Measurements from ENCODE around the gene LUC7L. TPM values are rescaled to one million over a fixed set of nuclear protein-coding genes. Genes with fewer than 3 reads are reported as not detected.
"Not testable (repeated sequence)": the region's sequence is repeated elsewhere in the genome, so short reads cannot be mapped to it uniquely, and the experiment has no call there.

Gene LUC7L
- total RNA-seq, 2 experiments from 2014 or later = 57.0 to 60.8 TPM

DNA sequence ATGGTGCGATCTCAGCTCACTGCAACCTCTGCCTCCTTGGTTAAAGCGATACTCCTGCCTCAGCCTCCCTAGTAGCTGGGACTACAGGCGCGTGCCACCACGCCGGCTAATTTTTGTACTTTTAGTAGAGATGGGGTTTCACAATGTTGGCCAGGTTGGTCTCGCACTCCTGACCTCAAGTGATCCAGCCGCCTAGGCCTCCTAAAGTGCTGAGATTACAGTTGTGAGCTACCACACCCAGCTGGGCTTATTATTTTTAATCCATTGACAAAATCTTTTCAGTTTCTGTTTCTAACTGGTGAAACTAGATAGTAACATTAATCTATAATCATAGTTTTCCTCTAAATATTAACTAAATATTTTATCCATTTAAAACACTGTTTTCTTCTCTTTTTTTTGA is 11.3 kb upstream of the LUC7L start:
- Mint-ChIP-seq H3K4me1 (ENCODE audit: low read depth) (peaks cover 17% of the 10 kb centered on the region), H3K9me3 (no peaks in the 10 kb centered on the region), H3K4me3 (no peak overlapping the region), H3K27me3 (no peaks in the 10 kb centered on the region), H3K36me3 (peaks cover under 1% of the 10 kb centered on the region), H3K27ac (no peak overlapping the region)
- ChIA-PET POLR2A (no interaction called here), CTCF (interaction anchor here (1.5 kb wide), 1 partner anchor 52 kb away, joined by 4 read pairs; no protein-coding TSS in a partner anchor)
- intact Hi-C loops (cut with micrococcal nuclease) = no loop called here
- DNase-seq = no peak

GRCh38 chr16:239948-240277 is 10.7 kb upstream of the LUC7L start:
- CTCF ChIA-PET = no interaction called here
- Mint-ChIP-seq H3K9me3 (no peaks in the 10 kb centered on the region), H3K27ac (no peak overlapping the region), H3K27me3 (no peaks in the 10 kb centered on the region), H3K36me3 (peaks cover 2% of the 10 kb centered on the region), H3K4me3 (no peak overlapping the region), H3K4me1 (ENCODE audit: low read depth) (peaks cover 23% of the 10 kb centered on the region)
- intact Hi-C loops (cut with micrococcal nuclease) = no loop called here
- POLR2A ChIA-PET = no interaction called here
- no peak for DNase-seq

DNA sequence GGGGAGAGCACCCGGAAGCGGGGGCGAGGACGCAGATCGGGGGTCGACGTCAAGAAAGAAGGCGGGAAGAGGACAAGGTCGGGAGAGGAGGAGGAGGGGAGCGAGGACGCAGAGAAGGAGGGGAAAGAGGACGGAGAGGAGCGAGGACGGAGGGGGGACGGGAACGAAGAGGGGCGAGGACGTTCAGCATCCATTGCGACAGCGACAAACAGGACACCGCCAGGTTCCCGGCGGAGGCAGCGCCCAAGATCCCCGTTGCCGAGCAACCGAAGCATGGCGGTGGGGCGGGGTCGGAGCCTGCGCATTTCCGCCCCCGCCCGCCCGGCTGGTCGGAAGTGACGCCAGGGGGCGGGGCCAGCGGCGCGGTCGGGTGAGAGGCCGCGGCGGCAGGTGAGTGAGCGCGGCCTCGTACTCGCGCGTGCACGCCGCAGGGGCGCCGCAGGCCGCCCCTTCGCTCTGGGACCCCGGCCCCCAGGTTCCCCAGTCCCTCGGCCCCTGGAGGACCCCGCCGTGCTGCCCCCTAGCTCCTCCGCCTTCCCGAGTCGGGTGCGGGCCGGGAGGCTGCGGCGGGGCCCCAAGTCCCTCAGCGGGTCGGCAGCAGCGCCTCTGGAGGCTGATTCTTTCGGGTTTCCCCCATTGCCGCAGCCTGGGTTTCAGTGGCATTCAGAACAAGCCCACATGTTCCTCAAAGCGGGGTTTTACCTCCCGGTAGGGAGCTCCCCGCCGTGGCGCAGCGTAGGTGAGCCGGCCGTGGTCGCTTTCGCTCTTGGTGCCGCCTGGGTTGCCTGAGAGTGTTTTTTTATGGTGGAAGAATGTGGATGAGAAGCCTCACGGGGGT is 5.4 kb upstream of the LUC7L start, which contains the start of gene FAM234A:
FAM234A (plus strand) TSS at position 354 of the 838 bp plus-strand sequence. CDS start 19,593 bp downstream, outside the sequence.
- CTCF ChIA-PET = interaction anchor here (0.6 to 2.5 kb wide), 11 partner anchors 11 to 169 kb away, joined by 3 to 18 read pairs (median 5); partner anchors contain the start of gene AXIN1

DNA sequence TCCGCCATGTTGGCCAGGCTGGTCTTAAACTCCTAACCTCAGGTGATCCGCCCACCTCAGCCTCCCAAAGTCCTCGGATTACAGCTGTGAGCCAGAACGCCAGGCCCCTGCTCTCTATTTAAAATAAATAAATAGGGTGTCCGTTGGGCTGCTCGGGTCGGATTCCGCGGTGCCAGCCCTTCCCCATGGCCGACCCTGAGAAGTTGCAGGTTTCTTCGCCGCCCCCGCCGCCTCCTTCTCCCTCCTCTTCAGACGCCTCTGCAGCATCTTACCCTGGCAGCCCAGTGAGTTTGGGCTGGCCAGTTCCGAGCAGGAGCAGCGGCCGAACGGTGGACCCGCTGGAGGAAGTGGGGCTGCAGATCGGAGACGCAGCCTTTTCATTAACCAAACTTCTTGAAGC is 1.7 kb upstream of the LUC7L start:
- no peak for DNase-seq
- Mint-ChIP-seq H3K4me1 (ENCODE audit: low read depth) (peaks cover 37% of the 10 kb centered on the region), H3K36me3 (peaks cover 21% of the 10 kb centered on the region), H3K27me3 (no peaks in the 10 kb centered on the region), H3K4me3 (no peak overlapping the region), H3K27ac (no peak overlapping the region), H3K9me3 (no peaks in the 10 kb centered on the region)
- ChIA-PET CTCF (interaction anchor here (0.8 kb wide), 1 partner anchor 131 kb away, joined by 3 read pairs; no protein-coding TSS in a partner anchor), POLR2A (interaction anchor here (0.6 kb wide), 1 partner anchor 107 kb away, joined by 5 read pairs; no protein-coding TSS in a partner anchor)
- intact Hi-C loops (cut with micrococcal nuclease) = no loop called here

More for the DNA sequence above, 5.4 kb upstream of the LUC7L start, which contains the start of gene FAM234A:
- POLR2A ChIA-PET = interaction anchor here (0.7 to 1.8 kb wide), 8 partner anchors 15 to 189 kb away, joined by 3 to 12 read pairs (median 5); no protein-coding TSS in a partner anchor
- Mint-ChIP-seq H3K36me3 (peaks cover 2% of the 10 kb centered on the region), H3K4me3 (peak within 1 kb of the TSS; percentile 91), H3K27ac (peak within 1 kb of the TSS; percentile 95), H3K9me3 (no peaks in the 10 kb centered on the region), H3K27me3 (no peaks in the 10 kb centered on the region), H3K4me1 (ENCODE audit: low read depth) (peaks cover 18% of the 10 kb centered on the region)
- peak; percentile 96 for DNase-seq
- intact Hi-C loops (cut with micrococcal nuclease) = loop anchor here (1.0 to 2.0 kb wide), 3 partner anchors 18 to 136 kb away; partner anchors contain the start of genes AXIN1 and MRPL28

GRCh38 chr16:230351-230750 is 1.1 kb upstream of the LUC7L start:
- Mint-ChIP-seq H3K36me3 (peaks cover 23% of the 10 kb centered on the region), H3K4me1 (ENCODE audit: low read depth) (peaks cover 37% of the 10 kb centered on the region)
- DNase-seq; H3K27ac Mint-ChIP-seq; H3K4me3 Mint-ChIP-seq; H3K9me3 Mint-ChIP-seq; H3K27me3 Mint-ChIP-seq; intact Hi-C loops (cut with micrococcal nuclease): not testable (repeated sequence)
- POLR2A ChIA-PET = interaction anchor here (0.6 kb wide), 1 partner anchor 106 kb away, joined by 5 read pairs; no protein-coding TSS in a partner anchor
- CTCF ChIA-PET = interaction anchor here (1.3 to 1.4 kb wide), 2 partner anchors 123 to 127 kb away, joined by 4 read pairs; no protein-coding TSS in a partner anchor

DNA sequence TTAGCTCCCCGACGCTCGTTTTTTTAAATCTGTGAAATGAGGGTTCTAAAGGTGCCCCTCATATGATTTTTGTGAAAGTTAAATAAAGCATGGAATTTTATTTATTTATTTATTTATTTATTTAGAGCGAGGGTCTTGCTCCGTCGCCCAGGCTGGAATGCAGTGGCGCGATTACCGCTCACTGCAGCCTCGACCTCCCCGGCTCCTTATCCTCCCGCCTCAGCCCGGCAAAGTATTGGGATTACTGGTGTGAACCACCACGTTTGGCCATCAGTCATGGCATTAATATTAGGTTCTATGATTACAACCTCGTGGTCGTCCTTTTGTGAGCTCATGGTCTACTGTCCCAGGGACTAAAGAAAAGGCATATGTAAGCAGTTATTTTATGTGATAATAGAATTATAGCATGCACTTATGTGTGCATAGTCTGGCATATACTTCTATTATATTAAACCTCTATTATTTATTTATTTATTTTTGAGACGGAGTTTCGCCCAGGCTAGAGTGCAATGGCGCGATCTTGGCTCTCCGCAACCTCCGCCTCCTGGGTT is 557 bp upstream of the LUC7L start:
- ChIA-PET POLR2A (interaction anchor here (1.6 kb wide), 1 partner anchor 20 kb away, joined by 3 read pairs; no protein-coding TSS in a partner anchor), CTCF (interaction anchor here (1.3 to 1.4 kb wide), 2 partner anchors 123 to 128 kb away, joined by 4 read pairs; no protein-coding TSS in a partner anchor)
- H3K4me1 Mint-ChIP-seq (ENCODE audit: low read depth) = peaks cover 33% of the 10 kb centered on the region
- intact Hi-C loops (cut with micrococcal nuclease) = no loop called here
- no peaks in the 10 kb centered on the region for H3K27me3 Mint-ChIP-seq
- H3K27ac Mint-ChIP-seq = peak overlapping the region; percentile 39
- H3K9me3 Mint-ChIP-seq = no peaks in the 10 kb centered on the region
- no peak for DNase-seq
- peaks cover 25% of the 10 kb centered on the region for H3K36me3 Mint-ChIP-seq
- H3K4me3 Mint-ChIP-seq = peak overlapping the region; percentile 89

- DNase-seq = peak; percentile 27
- intact Hi-C loops (cut with micrococcal nuclease) = no loop called here
- ChIA-PET CTCF (interaction anchor here (0.9 to 2.4 kb wide), 9 partner anchors 14 to 134 kb away, joined by 3 to 26 read pairs (median 4); no protein-coding TSS in a partner anchor), POLR2A (interaction anchor here (0.9 to 2.1 kb wide), 4 partner anchors 15 to 143 kb away, joined by 3 to 8 read pairs (median 4); partner anchors contain the start of gene MRPL28)
- peak overlapping the region; percentile 83 for H3K27ac Mint-ChIP-seq
- no peaks in the 10 kb centered on the region for H3K9me3 Mint-ChIP-seq
- peaks cover 31% of the 10 kb centered on the region for H3K4me1 Mint-ChIP-seq (ENCODE audit: low read depth)
- peak overlapping the region; percentile 89 for H3K4me3 Mint-ChIP-seq
- no peaks in the 10 kb centered on the region for H3K27me3 Mint-ChIP-seq
- H3K36me3 Mint-ChIP-seq = peaks cover 26% of the 10 kb centered on the region
Measured at GRCh38 chr16:228151-228851, 948 bp downstream of the LUC7L start.

- H3K36me3 Mint-ChIP-seq = peaks cover 24% of the 10 kb centered on the region
- DNase-seq = no peak
- ChIA-PET POLR2A (no interaction called here), CTCF (no interaction called here)
- intact Hi-C loops (cut with micrococcal nuclease) = no loop called here
- no peak overlapping the region for H3K27ac Mint-ChIP-seq
- H3K4me3 Mint-ChIP-seq = no peak overlapping the region
- no peaks in the 10 kb centered on the region for H3K9me3 Mint-ChIP-seq
- H3K27me3 Mint-ChIP-seq = no peaks in the 10 kb centered on the region
- H3K4me1 Mint-ChIP-seq (ENCODE audit: low read depth) = no peaks in the 10 kb centered on the region
Measured at GRCh38 chr16:220021-220420, 9.2 kb downstream of the LUC7L start.

- Mint-ChIP-seq H3K4me1 (ENCODE audit: low read depth) (peaks cover 2% of the 10 kb centered on the region), H3K9me3 (no peaks in the 10 kb centered on the region), H3K27ac (no peak overlapping the region), H3K27me3 (no peaks in the 10 kb centered on the region), H3K4me3 (no peak overlapping the region), H3K36me3 (peaks cover 18% of the 10 kb centered on the region)
- no peak for DNase-seq
- CTCF ChIA-PET = interaction anchor here (1.0 to 1.5 kb wide), 2 partner anchors 15 to 31 kb away, joined by 4 read pairs; no protein-coding TSS in a partner anchor
- intact Hi-C loops (cut with micrococcal nuclease) = no loop called here
- POLR2A ChIA-PET = no interaction called here
Measured at GRCh38 chr16:212999-213398, 16.2 kb downstream of the LUC7L start.

DNA sequence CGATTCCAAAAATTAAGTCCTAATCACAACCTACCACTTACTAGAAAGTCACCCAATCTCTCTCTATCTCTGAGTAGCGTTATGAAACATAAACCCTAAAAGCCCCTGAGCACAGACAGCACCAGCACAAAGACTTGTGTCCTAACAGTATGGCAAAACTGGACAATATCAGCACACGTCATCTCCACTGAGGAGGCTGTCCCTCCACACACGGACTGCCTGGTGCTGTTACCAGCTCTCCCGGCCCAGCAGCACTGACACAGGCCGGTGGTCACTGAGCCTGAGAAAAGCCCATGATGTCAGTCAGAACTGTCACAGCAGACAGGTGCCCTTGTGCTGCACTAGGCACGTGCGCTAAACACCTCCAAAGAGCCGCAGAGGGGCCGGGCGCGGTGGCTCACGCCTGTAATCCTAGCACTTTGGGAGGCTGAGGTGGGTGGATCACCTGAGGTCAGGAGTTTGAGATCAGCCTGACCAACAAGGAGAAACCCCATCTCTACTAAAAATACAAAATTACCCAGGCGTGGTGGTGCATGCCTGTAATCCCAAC is 17.5 kb downstream of the LUC7L start:
- H3K27ac Mint-ChIP-seq; DNase-seq; H3K4me3 Mint-ChIP-seq; H3K27me3 Mint-ChIP-seq; H3K4me1 Mint-ChIP-seq (ENCODE audit: low read depth); intact Hi-C loops (cut with micrococcal nuclease); H3K9me3 Mint-ChIP-seq: not testable (repeated sequence)
- POLR2A ChIA-PET = interaction anchor here (0.5 kb wide), 1 partner anchor 64 kb away, joined by 5 read pairs; no protein-coding TSS in a partner anchor
- CTCF ChIA-PET = interaction anchor here (1.0 to 1.6 kb wide), 3 partner anchors 16 to 105 kb away, joined by 3 to 4 read pairs (median 4); no protein-coding TSS in a partner anchor
- peaks cover 18% of the 10 kb centered on the region for H3K36me3 Mint-ChIP-seq

DNA sequence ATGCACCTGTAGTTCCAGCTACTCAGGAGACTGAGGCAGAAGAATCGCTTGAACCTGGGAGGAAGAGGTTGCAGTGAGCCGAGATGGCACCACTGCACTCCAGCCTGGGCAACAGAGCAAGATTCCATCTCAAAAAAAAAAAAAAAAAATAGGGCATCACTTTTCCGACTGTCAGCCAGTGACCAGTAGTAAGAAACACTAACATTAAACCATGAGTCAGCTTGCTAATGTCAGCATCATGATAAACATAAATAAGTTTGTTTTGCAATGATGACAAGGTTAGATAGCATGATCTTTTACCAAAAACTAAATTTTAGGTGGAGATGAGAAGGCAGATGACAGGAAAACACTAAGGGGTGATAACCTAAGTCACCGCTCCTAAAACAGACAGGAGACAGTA is 19.9 kb downstream of the LUC7L start:
- H3K9me3 Mint-ChIP-seq; H3K4me3 Mint-ChIP-seq; H3K27me3 Mint-ChIP-seq; intact Hi-C loops (cut with micrococcal nuclease); DNase-seq; POLR2A ChIA-PET; H3K27ac Mint-ChIP-seq; H3K4me1 Mint-ChIP-seq (ENCODE audit: low read depth): not testable (repeated sequence)
- CTCF ChIA-PET = interaction anchor here (0.6 to 1.0 kb wide), 2 partner anchors 26 to 102 kb away, joined by 3 read pairs; no protein-coding TSS in a partner anchor
- peaks cover 22% of the 10 kb centered on the region for H3K36me3 Mint-ChIP-seq

All from activated CD4-positive, alpha-beta memory T cell treated with anti-CD3 and anti-CD28 coated beads for 36 hours (primary cell).